GM11168 (cell line): ENCODE measurements around the gene SLC34A1.
"Not testable (repeated sequence)": the region's sequence is repeated elsewhere in the genome, so short reads cannot be mapped to it uniquely, and the experiment has no call there.

Experiments used
- in situ Hi-C: fragments of 300-500 bp; cut with MboI; formaldehyde crosslinking; loops from one replicate; pipeline ENCODE4 v1.12.0; 2022; ENCODE audit warnings: low sequenced_read_pairs; ENCODE audit not compliant: unreplicated experiment

The SLC34A1 gene, protein sequence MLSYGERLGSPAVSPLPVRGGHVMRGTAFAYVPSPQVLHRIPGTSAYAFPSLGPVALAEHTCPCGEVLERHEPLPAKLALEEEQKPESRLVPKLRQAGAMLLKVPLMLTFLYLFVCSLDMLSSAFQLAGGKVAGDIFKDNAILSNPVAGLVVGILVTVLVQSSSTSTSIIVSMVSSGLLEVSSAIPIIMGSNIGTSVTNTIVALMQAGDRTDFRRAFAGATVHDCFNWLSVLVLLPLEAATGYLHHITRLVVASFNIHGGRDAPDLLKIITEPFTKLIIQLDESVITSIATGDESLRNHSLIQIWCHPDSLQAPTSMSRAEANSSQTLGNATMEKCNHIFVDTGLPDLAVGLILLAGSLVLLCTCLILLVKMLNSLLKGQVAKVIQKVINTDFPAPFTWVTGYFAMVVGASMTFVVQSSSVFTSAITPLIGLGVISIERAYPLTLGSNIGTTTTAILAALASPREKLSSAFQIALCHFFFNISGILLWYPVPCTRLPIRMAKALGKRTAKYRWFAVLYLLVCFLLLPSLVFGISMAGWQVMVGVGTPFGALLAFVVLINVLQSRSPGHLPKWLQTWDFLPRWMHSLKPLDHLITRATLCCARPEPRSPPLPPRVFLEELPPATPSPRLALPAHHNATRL

DNA sequence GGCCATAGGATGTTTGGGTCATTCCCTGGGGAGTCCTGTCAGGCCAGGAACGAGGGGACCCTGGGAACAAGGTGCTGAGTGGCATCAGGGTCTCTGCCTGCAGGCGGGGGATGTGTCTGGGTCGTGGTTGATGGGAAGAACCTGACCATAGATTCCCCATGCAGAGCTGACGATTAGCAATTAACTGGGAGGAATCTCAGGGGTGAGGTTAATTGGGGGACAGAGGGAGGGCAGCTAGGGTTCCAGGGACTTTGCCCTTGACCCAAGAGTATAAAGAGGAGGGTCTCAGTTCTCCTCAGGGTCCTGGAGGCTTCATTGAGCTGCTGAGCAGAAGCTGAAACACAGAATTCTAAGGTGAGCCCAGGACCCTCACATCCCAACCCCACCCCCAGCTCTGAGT is at the start of gene SLC34A1:
TSS of gene SLC34A1 (plus strand) at position 301 of the 400 bp plus-strand sequence. CDS start 1,308 bp downstream, outside the sequence.
- in situ Hi-C loops: loop anchor here (5.0 kb wide), 1 partner anchor 67 kb away; no protein-coding TSS in a partner anchor

DNA sequence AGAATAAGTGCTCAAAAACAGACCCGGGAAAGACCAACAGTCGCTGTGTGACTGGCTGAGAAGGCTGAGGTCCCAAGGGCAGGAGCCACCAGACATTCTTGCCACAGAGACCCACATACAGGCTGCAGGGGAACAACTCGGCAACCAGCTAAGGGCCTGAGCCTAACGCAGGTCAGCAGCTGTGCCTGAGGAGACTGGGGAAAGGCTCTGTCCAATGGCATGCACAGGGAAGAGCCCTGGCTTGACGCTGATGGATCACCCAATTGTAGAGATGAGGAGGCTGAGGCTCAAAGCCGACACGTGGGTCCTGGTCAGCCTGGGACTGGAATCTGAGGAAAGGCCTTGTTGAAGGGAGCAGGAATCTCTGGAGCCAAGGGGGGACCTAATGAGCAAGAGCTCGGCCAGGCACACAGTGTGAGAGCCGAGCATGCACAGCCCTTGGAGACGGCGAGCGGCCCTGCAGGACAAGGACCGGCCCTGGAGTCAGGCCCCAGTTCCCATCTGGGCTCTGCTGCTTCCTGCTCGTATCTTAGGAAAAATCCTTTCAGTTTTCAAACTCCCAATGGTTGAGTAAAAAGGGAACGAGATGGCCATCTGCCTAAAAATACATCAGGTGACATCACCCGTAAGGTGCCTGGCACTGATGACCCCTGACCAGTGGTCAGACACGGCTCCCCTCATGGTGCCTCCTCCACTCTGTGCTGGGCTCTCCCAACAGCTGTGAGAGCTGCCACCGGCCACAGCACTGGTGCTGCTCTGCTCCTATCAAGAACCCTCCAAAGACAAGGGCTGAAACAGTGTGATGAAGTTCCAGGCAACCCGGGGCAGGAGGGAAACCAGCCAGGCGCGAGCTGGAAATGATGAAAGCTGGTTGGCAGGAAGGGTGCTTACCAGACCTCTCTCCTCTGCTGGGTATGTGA is 49.2 kb upstream of the SLC34A1 start:
- in situ Hi-C loops: no loop called here

DNA sequence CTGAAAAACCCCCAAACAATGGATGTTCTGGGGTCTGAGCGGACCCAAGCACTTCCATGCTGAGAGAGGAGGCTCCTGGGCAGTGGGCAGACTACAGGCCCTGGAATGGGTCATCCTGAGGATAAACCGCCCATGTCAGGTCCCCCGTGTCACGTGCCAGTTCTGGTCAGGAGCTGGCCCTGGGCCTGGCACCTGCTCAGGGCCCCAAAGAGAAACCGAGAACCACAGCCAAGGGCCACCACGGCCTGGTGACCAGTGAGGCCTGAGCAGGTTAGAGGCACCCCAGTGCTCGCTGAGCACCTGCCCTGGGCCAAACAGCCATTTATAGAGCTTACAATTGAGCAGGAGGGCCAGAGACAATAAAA is 48.6 kb upstream of the SLC34A1 start:
- in situ Hi-C loops: no loop called here

DNA sequence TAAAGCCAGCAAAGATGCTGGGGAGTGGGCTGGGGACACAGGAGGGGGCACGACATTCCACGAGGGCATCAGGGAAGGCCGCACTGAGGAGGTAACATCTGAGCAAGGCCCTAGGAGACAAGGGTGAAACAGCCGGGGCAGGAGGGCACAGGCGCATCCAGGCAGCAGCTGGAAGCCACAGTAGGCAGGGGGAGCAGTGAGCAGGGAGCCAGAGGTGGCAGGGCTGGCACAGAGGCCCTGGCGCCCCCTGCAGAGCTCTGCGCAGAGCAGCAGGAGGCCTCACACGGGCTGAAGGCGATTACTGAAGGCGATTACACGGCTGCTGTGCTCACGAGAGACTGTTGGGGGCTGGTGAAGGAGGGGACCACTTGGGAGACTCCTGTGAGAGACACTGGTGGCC is 48.1 kb upstream of the SLC34A1 start:
- in situ Hi-C loops: no loop called here

DNA sequence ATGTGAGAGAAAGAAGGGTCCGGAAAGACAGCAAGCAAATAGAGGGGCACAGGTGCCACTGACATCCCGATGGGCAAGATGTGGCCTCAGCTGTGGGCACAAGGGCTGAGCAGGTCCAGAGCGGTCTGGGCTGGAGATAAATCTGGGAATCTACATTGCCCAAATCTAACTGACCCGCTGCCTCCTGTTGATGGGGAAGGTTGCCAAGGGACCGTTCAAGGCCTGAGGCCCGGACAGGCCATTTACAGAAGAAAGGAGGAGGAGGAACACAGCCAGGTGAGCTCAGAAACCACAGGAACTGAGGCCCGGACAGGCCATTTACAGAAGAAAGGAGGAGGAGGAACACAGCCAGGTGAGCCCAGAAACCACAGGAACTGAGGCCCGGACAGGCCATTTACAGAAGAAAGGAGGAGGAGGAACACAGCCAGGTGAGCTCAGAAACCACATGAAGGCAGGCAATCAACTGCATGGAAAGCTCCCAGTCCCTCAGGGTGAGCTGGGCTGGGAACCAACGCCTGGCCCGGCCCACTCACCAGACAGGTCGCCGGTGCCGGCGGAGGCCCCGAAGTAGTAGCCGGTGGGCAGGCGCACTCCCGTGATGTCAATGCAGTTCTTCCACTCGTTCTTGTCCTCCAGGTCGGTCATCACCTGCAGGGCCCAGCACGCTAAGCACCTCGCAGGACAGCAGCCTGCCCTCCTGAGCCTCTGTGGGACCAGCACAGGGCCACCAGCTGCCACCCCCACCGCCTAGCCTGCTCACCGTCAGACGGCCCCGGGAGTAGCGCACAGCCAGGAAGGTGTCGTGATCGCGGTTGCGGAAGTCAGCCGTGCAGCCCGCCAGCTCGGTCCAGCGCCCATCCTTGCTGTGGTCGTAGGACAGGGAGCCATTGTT is 47.4 kb upstream of the SLC34A1 start:
- in situ Hi-C loops: no loop called here

DNA sequence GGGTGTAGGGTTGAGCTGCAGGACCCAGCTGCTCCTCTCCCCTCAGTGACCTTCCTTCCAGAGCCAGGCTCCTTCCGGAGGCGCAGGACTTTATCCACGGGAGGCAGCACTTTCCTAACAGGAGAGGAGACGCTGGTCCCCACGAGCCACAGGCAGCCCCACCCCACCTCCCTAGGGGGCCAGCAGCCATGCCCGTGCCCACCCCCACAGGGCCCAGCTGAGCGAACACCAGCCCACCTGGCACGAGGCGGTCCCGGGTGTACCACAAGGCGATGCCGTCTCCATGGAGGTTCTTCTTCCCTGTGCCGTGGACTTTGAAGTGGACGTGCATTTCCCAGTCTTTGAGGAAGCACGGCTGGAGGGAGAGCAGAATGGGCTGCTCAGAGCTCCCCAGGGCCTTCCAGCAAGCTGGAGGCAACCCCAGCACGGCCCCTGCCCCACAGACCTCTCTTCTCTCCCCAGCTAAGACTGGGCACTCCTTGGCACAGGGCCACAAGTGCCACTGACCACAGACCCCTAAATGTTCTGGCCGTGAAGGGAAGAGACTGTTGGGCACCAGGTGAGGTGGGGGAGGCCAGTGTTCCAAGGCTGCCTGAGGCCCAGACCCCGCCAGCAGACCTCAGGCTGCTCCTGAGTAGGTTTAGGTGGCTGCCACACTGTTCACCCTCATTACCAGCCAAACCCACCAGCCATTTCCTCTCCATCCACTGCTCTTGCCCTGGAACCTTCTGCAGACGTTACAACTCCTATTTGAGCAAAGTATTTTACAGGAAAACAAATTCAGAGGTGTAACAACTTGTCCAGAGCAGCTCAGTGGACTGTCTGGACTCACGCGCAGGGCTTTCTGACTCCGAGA is 45.8 kb upstream of the SLC34A1 start:
- in situ Hi-C loops: no loop called here

DNA sequence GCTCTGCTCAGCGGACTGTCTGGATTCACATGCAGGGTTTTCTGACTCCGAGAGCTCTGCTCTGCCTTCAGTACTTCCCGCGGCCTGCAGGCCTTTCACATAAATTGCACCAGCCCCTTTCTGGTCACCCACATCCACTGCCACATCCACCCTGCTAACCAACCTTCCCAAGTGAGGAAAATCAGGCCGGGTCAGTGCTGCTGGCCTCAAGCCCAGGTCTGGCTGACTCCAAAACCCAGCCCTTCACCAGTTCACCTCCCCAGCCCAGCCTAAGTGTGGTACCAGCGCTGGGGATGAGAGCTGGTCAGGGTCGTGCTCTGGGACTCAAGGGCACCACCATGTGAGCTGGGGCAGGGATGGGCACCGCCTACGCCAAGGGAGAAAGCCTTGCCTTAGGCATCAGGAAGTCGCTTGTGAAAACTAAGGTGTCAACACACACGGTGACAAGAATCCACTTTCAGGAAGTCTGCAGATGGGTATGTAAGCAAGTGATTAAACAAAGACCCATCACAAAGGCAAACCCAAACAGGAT is 45.1 kb upstream of the SLC34A1 start:
- in situ Hi-C loops: no loop called here

DNA sequence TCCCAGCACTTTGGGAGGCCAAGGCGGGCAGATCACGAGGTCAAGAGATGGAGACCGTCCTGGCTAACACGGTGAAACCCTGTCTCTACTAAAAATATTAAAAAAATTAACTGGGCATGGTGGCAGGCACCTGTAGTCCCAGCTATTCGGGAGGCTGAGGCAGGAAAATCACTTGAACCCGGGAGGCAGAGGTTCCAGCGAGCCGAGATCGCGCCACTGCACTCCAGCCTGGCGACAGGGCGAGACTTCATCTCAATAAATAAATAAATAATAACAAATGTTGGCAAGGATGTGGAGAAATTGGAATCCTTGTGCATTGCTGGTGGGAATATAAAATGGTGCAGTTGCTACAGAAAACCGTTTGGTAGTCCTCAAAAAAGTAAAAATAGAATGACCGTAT is 41.2 kb upstream of the SLC34A1 start:
- in situ Hi-C loops: not testable (repeated sequence)

DNA sequence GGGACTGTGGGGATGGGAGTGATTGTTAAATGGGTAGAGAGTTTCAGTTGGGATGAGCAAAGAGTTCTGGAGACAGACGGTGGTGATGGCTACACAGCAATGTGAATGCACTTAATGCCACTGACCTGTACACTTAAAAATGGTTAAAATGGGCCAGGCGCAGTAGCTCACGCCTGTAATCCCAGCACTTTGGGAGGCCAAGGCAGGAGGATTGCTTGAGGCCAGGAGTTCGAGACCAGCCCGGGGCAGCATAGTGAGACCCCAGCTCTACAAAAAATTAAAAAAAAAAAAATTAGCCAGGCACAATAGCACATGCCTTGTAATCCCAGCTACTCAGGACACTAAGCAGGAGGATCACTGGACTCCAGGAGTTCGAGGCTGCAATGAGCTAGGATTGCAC is 40.5 kb upstream of the SLC34A1 start:
- in situ Hi-C loops: no loop called here

DNA sequence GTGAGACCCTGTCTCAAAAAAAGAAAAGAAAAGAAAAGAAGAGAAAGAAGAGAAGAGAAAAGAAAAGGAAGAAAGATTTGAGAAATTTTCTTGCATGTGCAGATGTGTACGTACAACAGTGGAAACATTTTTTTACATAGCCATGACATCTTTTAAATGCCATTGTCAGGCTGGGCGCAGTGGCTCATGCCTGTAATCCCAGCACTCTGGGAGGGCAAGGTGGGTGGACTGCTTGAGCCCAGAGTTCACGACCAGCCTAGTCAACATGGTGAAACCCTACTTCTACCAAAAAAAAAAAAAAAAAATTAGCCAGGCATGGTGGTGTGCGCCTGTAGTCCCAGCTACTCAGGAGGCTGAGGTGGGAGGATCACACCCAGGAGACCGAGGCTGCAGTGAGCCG is 39.3 kb upstream of the SLC34A1 start:
- in situ Hi-C loops: no loop called here

DNA sequence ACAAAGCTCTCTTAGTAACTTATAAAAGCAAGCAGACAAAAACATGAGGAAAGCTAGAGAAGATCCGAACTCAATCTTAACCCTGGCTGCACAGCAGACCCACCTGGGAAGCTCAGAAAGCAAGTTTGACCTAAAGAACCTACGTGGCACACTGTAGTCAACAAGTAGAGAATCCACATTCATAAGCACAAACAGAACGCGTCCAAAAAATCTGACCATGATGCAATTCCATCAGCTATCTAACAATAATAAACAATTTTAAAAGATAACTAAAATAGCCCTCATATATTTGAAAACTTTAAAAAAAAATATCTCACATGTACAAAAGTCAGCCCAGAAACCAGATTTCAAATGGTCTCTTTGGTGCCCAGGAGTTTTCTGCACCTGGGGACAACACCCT is 37.4 kb upstream of the SLC34A1 start:
- in situ Hi-C loops: no loop called here

DNA sequence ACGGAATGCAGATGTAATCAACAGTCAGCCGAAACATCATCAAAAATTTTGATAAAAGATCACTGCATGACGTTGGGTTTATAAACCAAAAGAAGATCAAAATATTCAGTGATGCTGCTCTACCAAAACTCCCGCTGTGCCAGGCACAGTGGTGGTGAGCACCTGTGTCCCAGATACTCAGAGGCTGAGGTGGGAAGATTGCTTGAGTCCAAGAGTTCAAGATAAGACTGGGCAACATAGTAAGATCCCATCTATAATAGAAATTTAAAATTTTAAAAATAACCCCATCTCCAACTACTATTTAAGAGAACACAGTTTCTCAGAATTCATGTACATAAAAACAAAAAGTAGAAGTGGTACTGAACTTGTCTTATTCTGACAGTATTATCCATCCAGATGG is 36.5 kb upstream of the SLC34A1 start:
- in situ Hi-C loops: no loop called here

DNA sequence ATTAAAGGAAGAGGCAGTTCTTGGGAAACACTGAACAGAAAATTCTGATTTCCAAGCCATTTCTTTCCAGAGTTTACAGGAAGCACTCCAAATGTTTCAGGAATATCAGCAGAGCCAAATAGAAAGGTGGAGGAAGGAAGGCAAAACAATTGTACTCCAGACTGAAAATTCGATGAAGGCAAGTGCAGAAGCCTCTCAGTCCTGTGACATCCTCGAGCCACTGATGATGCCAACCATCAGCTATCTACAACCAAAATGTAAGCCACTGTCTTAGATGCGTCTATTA is 34.9 kb upstream of the SLC34A1 start:
- in situ Hi-C loops: no loop called here

DNA sequence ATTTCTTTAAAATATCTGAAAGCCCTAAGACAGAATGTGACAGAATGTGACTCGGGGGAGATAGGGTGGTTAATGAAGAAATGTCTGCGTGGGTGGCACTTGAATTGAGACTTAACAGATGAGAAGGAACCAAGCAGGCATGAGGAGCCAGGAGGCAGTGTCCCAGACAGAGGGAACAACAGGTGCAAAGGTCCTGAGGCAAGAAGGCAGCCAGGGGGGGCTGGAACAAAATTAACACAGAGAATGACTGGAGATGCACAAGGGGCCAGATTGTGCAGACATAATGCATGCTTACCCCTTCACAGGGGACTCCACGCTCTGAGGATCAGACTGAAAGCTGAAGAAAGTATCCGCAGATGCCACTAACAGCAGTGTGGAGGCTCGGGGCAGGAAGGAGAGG is 34.5 kb upstream of the SLC34A1 start:
- in situ Hi-C loops: no loop called here

DNA sequence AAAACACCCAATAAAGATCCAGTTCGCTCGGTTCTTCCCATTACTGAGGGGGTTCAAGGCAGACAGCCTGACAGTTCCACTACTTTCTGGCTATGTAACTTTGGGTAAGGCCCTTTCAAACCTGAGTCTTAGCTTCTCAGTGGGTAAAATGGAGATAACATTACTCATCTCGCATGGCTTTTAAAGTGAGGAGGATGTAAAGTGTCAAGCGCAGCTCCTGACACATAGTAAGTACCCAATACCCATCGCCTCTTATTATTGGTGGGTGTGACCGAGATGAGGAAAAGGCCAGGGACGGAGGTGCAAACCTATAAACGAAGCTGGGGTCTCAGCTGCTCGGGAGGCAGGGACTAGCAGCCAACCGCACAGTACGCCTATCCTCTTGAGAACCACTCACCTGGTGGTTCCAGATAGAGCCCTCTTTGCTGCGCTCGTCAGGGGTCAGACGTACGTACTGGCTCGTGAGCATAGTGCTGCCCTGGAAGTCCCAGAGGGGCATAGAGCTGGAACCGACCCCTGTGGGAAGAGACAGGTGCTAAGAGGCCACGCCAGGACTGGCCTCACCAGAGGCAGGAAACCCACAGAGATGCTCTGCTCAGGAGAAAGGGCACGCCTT is 33.4 kb upstream of the SLC34A1 start:
- in situ Hi-C loops: no loop called here

DNA sequence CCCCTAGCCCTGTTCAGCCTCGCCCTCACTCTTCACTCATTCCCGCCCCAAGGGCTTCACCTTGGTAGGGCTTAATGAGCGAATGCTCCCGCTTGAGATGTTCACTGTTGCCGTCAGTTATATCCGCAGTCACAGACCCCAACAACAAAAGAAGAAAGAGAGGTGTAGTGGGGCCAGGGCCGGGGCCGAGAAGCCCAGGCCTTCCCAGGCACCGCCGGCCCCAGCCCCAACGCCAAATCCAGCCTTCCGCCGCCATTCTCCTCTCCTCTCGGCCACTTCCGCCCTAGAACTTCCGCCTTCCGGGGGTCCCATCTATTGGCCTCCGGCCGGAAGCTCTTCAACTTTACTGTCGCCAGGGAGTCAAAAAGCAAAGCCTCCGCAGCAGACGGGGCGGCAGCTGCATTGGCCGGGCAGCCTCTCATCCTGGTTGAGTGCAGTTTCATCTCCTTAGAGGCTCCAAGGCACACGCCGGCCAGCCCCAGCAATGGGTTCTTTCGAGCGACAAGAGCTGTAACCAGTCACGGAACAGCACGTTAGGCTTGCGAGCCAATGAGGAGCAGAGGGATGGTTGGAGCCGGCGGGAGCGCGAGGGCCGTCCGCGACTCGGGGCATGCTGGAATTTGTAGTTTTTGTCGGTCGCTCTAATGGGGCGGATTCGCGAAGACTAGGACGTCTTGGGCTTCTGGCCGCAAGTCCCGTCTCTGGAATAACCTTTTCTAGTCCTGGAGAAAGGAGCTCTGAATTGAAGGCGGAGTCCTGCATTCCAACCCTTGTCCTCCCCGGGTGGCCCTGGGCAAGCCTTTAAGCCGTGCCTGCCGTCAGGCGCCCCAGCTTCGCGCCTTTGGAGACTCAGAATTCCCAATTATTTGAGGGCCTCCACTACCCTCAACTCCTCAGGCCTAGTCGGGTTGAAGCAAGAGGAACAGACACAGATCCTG is 32.6 kb upstream of the SLC34A1 start, which contains the start of gene LMAN2:
TSS of gene LMAN2 (minus strand) at position 277 of the 938 bp plus-strand sequence. CDS start at position 256, 21 bp downstream.
- in situ Hi-C loops: no loop called here

DNA sequence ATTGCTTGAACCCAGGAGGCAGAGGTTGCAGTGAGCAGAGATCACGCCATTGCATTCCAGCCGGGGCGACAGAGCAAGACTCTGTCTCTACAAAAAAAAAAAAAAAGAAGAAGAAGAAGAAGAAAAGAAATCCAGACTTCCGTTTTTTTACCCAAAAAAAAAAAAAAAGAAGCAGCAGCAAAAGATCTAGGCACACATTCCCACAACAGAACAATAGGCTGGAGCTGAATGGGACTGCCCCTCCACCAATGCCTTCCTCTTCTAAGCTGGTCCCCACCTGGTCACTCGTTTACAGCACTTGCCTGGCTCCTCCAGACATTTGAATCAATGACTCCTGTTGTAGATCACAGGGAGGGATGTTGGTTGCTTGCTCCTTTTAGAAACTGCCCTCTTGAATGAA is 31.1 kb upstream of the SLC34A1 start:
- in situ Hi-C loops: no loop called here
